Activated naive CD8-positive, alpha-beta T cell treated with anti-CD3 and anti-CD28 coated beads, Interleukin-2, amount 10 ng/mL, durations not matched to agents 7 days and 5 days (primary cell): ENCODE measurements around the gene SLC5A9. TPM values are rescaled to one million over a fixed set of nuclear protein-coding genes. Genes with fewer than 3 reads are reported as not detected.
"Not testable (repeated sequence)": the region's sequence is repeated elsewhere in the genome, so short reads cannot be mapped to it uniquely, and the experiment has no call there.

Experiments
- ATAC-seq: fragments of 150-1000 bp; cut with Tn5 transposase; one replicate; pipeline ENCODE4 v1.10.0; 2021; ENCODE audit warnings: low read depth, moderate library complexity
- POLR2A ChIA-PET: fragments of 350-600 bp; sonication (Branson Sonifier 250); formaldehyde crosslinking; loops from one replicate; lab custom pipeline; 2021; ENCODE audit warnings: antibody characterized with exemption; lab: Charles Lee
- DNase-seq: peaks from one replicate; pipeline ENCODE4 v3.0.0; 2021
- H3K27ac Mint-ChIP-seq: one replicate; pipeline ENCODE4 v1.8.0; 2022; ENCODE audit warnings: mild to moderate bottlenecking, mixed read lengths
- H3K27me3 Mint-ChIP-seq: one replicate; pipeline ENCODE4 v1.8.0; 2022; ENCODE audit warnings: mild to moderate bottlenecking, moderate library complexity, mixed read lengths
- H3K36me3 Mint-ChIP-seq: one replicate; pipeline ENCODE4 v1.8.0; 2021; ENCODE audit warnings: mild to moderate bottlenecking, mixed read lengths
- H3K4me1 Mint-ChIP-seq: one replicate; pipeline ENCODE4 v1.8.0; 2021; ENCODE audit warnings: mixed read lengths
- H3K4me3 Mint-ChIP-seq: one replicate; pipeline ENCODE4 v1.8.0; 2022; ENCODE audit warnings: mild to moderate bottlenecking, moderate library complexity, mixed read lengths
- H3K9me3 Mint-ChIP-seq: one replicate; pipeline ENCODE4 v1.8.0; 2021; ENCODE audit warnings: mixed read lengths
- total RNA-seq, 2 experiments: library from RNA; stranded (reverse); gene quantifications; one replicate each; pipeline ENCODE4 v1.2.3, GENCODE V29; 2021

SLC5A9 gene
- total RNA-seq, 2 experiments from 2014 or later: not detected

GRCh38 chr1:48203287-48203900, 19.1 kb upstream of the SLC5A9 start:
- no peak for DNase-seq
- Mint-ChIP-seq H3K36me3 (no peaks in the 10 kb centered on the region), H3K4me3 (no peak overlapping the region), H3K27ac (no peak overlapping the region), H3K4me1 (no peaks in the 10 kb centered on the region), H3K9me3 (no peaks in the 10 kb centered on the region), H3K27me3 (peaks cover 3% of the 10 kb centered on the region)
- POLR2A ChIA-PET: no interaction called here
- no peak for ATAC-seq

- POLR2A ChIA-PET: no interaction called here
- DNase-seq (no peak), ATAC-seq (no peak)
- Mint-ChIP-seq H3K9me3 (no peaks in the 10 kb centered on the region), H3K27me3 (no peaks in the 10 kb centered on the region), H3K27ac (no peak overlapping the region), H3K4me3 (no peak overlapping the region), H3K4me1 (no peaks in the 10 kb centered on the region), H3K36me3 (no peaks in the 10 kb centered on the region)
These were observed 17.0 kb upstream of the SLC5A9 start for GRCh38 chr1:48205522-48205921.

- POLR2A ChIA-PET: no interaction called here
- H3K27me3 Mint-ChIP-seq: no peaks in the 10 kb centered on the region
- ATAC-seq: no peak
- H3K9me3 Mint-ChIP-seq: no peaks in the 10 kb centered on the region
- DNase-seq: no peak
- no peak overlapping the region for H3K4me3 Mint-ChIP-seq
- no peak overlapping the region for H3K27ac Mint-ChIP-seq
- no peaks in the 10 kb centered on the region for H3K36me3 Mint-ChIP-seq
- no peaks in the 10 kb centered on the region for H3K4me1 Mint-ChIP-seq
These were observed 16.1 kb upstream of the SLC5A9 start for GRCh38 chr1:48206371-48206770.

- H3K27me3 Mint-ChIP-seq: no peaks in the 10 kb centered on the region
- DNase-seq: no peak
- no peak overlapping the region for H3K27ac Mint-ChIP-seq
- no peaks in the 10 kb centered on the region for H3K9me3 Mint-ChIP-seq
- POLR2A ChIA-PET: no interaction called here
- H3K4me1 Mint-ChIP-seq: no peaks in the 10 kb centered on the region
- ATAC-seq: no peak
- no peak overlapping the region for H3K4me3 Mint-ChIP-seq
- H3K36me3 Mint-ChIP-seq: no peaks in the 10 kb centered on the region
These were observed 15.4 kb upstream of the SLC5A9 start for GRCh38 chr1:48207131-48207530.

GRCh38 chr1:48207536-48208075, 14.9 kb upstream of the SLC5A9 start:
- Mint-ChIP-seq H3K4me3 (no peak overlapping the region), H3K36me3 (no peaks in the 10 kb centered on the region), H3K4me1 (no peaks in the 10 kb centered on the region), H3K27ac (no peak overlapping the region), H3K27me3 (no peaks in the 10 kb centered on the region), H3K9me3 (no peaks in the 10 kb centered on the region)
- DNase-seq: no peak
- POLR2A ChIA-PET: no interaction called here
- no peak for ATAC-seq

- H3K36me3 Mint-ChIP-seq: no peaks in the 10 kb centered on the region
- H3K4me1 Mint-ChIP-seq: no peaks in the 10 kb centered on the region
- DNase-seq: no peak
- no peaks in the 10 kb centered on the region for H3K9me3 Mint-ChIP-seq
- H3K4me3 Mint-ChIP-seq: no peak overlapping the region
- POLR2A ChIA-PET: no interaction called here
- no peak for ATAC-seq
- H3K27me3 Mint-ChIP-seq: peaks cover 2% of the 10 kb centered on the region
- no peak overlapping the region for H3K27ac Mint-ChIP-seq
These were observed 14.3 kb upstream of the SLC5A9 start for GRCh38 chr1:48208251-48208650.

- Mint-ChIP-seq H3K4me3 (no peak overlapping the region), H3K4me1 (no peaks in the 10 kb centered on the region), H3K27ac (no peak overlapping the region), H3K27me3 (peaks cover 4% of the 10 kb centered on the region), H3K36me3 (no peaks in the 10 kb centered on the region), H3K9me3 (no peaks in the 10 kb centered on the region)
- POLR2A ChIA-PET: no interaction called here
- DNase-seq (no peak), ATAC-seq (no peak)
These were observed 13.9 kb upstream of the SLC5A9 start for GRCh38 chr1:48208652-48209051.

GRCh38 chr1:48213462-48213861, 9.1 kb upstream of the SLC5A9 start:
- H3K4me1 Mint-ChIP-seq, H3K36me3 Mint-ChIP-seq, ATAC-seq, H3K27me3 Mint-ChIP-seq, H3K4me3 Mint-ChIP-seq, POLR2A ChIA-PET, H3K9me3 Mint-ChIP-seq, DNase-seq, H3K27ac Mint-ChIP-seq: not testable (repeated sequence)

GRCh38 chr1:48214366-48214765, 8.2 kb upstream of the SLC5A9 start:
- H3K27me3 Mint-ChIP-seq, H3K9me3 Mint-ChIP-seq, H3K4me1 Mint-ChIP-seq, POLR2A ChIA-PET, ATAC-seq, H3K4me3 Mint-ChIP-seq, DNase-seq, H3K36me3 Mint-ChIP-seq, H3K27ac Mint-ChIP-seq: not testable (repeated sequence)

- no peak for DNase-seq
- no peaks in the 10 kb centered on the region for H3K9me3 Mint-ChIP-seq
- H3K27ac Mint-ChIP-seq: no peak overlapping the region
- peaks cover 4% of the 10 kb centered on the region for H3K27me3 Mint-ChIP-seq
- no peak overlapping the region for H3K4me3 Mint-ChIP-seq
- ATAC-seq: no peak
- no peaks in the 10 kb centered on the region for H3K36me3 Mint-ChIP-seq
- POLR2A ChIA-PET: no interaction called here
- no peaks in the 10 kb centered on the region for H3K4me1 Mint-ChIP-seq
These were observed 7.7 kb upstream of the SLC5A9 start for GRCh38 chr1:48214820-48215219.

- Mint-ChIP-seq H3K36me3 (no peaks in the 10 kb centered on the region), H3K9me3 (no peaks in the 10 kb centered on the region), H3K4me1 (no peaks in the 10 kb centered on the region), H3K27me3 (peaks cover 6% of the 10 kb centered on the region), H3K27ac (no peak overlapping the region), H3K4me3 (no peak overlapping the region)
- POLR2A ChIA-PET: no interaction called here
- DNase-seq (no peak), ATAC-seq (no peak)
These were observed 7.3 kb upstream of the SLC5A9 start for GRCh38 chr1:48215222-48215621.

GRCh38 chr1:48215889-48216288, 6.6 kb upstream of the SLC5A9 start:
- no peaks in the 10 kb centered on the region for H3K9me3 Mint-ChIP-seq
- POLR2A ChIA-PET: no interaction called here
- H3K4me3 Mint-ChIP-seq: no peak overlapping the region
- H3K36me3 Mint-ChIP-seq: no peaks in the 10 kb centered on the region
- ATAC-seq (no peak), DNase-seq (no peak)
- peaks cover 6% of the 10 kb centered on the region for H3K27me3 Mint-ChIP-seq
- no peak overlapping the region for H3K27ac Mint-ChIP-seq
- no peaks in the 10 kb centered on the region for H3K4me1 Mint-ChIP-seq

- H3K4me1 Mint-ChIP-seq: no peaks in the 10 kb centered on the region
- no peak overlapping the region for H3K4me3 Mint-ChIP-seq
- ATAC-seq: no peak
- H3K27me3 Mint-ChIP-seq: peaks cover 6% of the 10 kb centered on the region
- no peak for DNase-seq
- POLR2A ChIA-PET: no interaction called here
- H3K9me3 Mint-ChIP-seq: no peaks in the 10 kb centered on the region
- no peaks in the 10 kb centered on the region for H3K36me3 Mint-ChIP-seq
- no peak overlapping the region for H3K27ac Mint-ChIP-seq
These were observed 6.2 kb upstream of the SLC5A9 start for GRCh38 chr1:48216313-48216712.

- Mint-ChIP-seq H3K4me1 (no peaks in the 10 kb centered on the region), H3K27me3 (peaks cover 6% of the 10 kb centered on the region), H3K4me3 (no peak overlapping the region), H3K27ac (no peak overlapping the region), H3K9me3 (no peaks in the 10 kb centered on the region), H3K36me3 (no peaks in the 10 kb centered on the region)
- ATAC-seq (no peak), DNase-seq (no peak)
- POLR2A ChIA-PET: no interaction called here
These were observed 5.6 kb upstream of the SLC5A9 start for GRCh38 chr1:48216941-48217340.
